Pancreas (tissue), 10 donors: Measurements from ENCODE around the gene GPX7. TPM values are rescaled to one million over a fixed set of nuclear protein-coding genes. Genes with fewer than 3 reads are reported as not detected.

Experiments used
- ATAC-seq, 4 donors: fragments of 200-7000 bp; cut with Tn5 transposase; one replicate each; pipeline versions ENCODE4 v1.8.0 to v1.9.1; 2020; ENCODE audit warnings: mild to moderate bottlenecking in 4 of 4, moderate library complexity in 4 of 4
- DNase-seq, 6 donors: peaks; one replicate each; pipeline ENCODE4 v3.0.0-alpha.2; 2020
- FAIRE-seq: peaks from 2 replicates; lab custom pipeline; 2012; peaks lifted over from hg19 to GRCh38; lab: Jason Lieb, UNC
- H3K27ac ChIP-seq, 4 donors: fragments of 200-600 bp; sonication (generic); 1 replicate in 3 of 4; 2 replicates in 1 of 4; pipeline versions ENCODE4 v1.5.0 to v1.8.0; 2020
- H3K27me3 ChIP-seq, 4 donors: fragments of 200-600 bp; one replicate each; pipeline ENCODE4 v1.8.0; 2021
- H3K36me3 ChIP-seq, 3 donors: fragments of 200-600 bp; sonication (generic) in 1 of 3; one replicate each; pipeline versions ENCODE4 v1.5.0 to v1.8.0; 2020 to 2021
- H3K4me1 ChIP-seq, 3 donors: fragments of 200-600 bp; one replicate each; pipeline ENCODE4 v1.8.0; 2021
- H3K4me3 ChIP-seq, 4 donors: fragments of 200-600 bp; sonication (generic) in 2 of 4; one replicate each; pipeline versions ENCODE4 v1.5.0 to v1.8.0; 2020 to 2021
- H3K9me3 ChIP-seq, 4 donors: fragments of 200-600 bp; one replicate each; pipeline ENCODE4 v1.8.0; 2021
- CTCF ChIP-seq, 4 donors: fragments of 200-600 bp; sonication (generic) in 3 of 4; IDR thresholded peaks; one replicate each; pipeline versions ENCODE4 v1.5.0 to v1.8.0; 2021; ENCODE audit warnings: antibody characterized with exemption in 4 of 4
- WGBS, 2 donors: extraction: QIAGEN DNeasy Blood & Tissue Kit; methylation state at CpG; one replicate each; pipeline ENCODE4 v1.1.7; 2013; 5-methylcytosine and 5-hydroxymethylcytosine counted together
- intact Hi-C, 3 donors: fragments of 100-400 bp; cut with DNase I; formaldehyde crosslinking; loops; one replicate each; pipeline versions ENCODE4 v1.11.1 to v1.14.2; 2022
- polyA plus RNA-seq, 2 donors: library from polyadenylated mRNA; stranded (reverse); fragments of 200-250 nt; gene quantifications; one replicate each; pipeline ENCODE4 v1.2.3, GENCODE V29; 2013
- total RNA-seq, 6 donors: library from RNA; stranded (reverse); fragmentation: NEBNext Ultra II Directional in 4 of 6; extraction: Animal tissue kit (Norgen Biotek cat#: 25700) in 4 of 6; gene quantifications; one replicate each; pipeline versions ENCODE4 v1.2.1 to v1.2.4, GENCODE V29; 2021 to 2023
- donor health status: healthy with polysubstance abuse.
- donor health status: DM: no; HTN: no; CAD: no; lungs with moderate emphysema.
- donor health status: DM: no; HTN: no; CAD: no.
- donor health status: control.
- donor health status: control.
- donor health status: Bipolar disorder and iron deficiency.
- donor health status: DM: yes; HTN: yes; CAD: no.
- donor health status: DM: no; HTN: no; CAD: no.
- donor health status: DM: no; HTN: no; CAD: no.
- donor health status: DM: yes; HTN: yes; CAD: no.

The GPX7 gene
- total RNA-seq, result 10 to 100 TPM in 1 of 6 donors, 1 to 10 TPM in 5; 3.4 to 14.6 (median 7.7) TPM
- 10 to 100 TPM in 1 of 2 donors, 1 to 10 TPM in 1; 8.8 to 11.2 TPM for polyA plus RNA-seq

GRCh38 chr1:52601991-52602855 lies at the start of gene GPX7:
TSS of gene GPX7 (plus strand) at chr1:52602371. CDS start at chr1:52602410, 39 bp downstream.
- peaks cover 5 to 15% (median 12%) of the 10 kb centered on the region in 3 donors for H3K4me1 ChIP-seq
- WGBS, 2 donors, result 2 to 3% methylated on average over 74 to 97 of the region's 97 CpGs
- FAIRE-seq (no peak), ATAC-seq (peak; percentile 70 to 80 (median 76)), DNase-seq (peak; percentile 35 to 81 (median 50))
- peak within 1 kb of the TSS; percentile 25 to 64 (median 46) for H3K27ac ChIP-seq
- intact Hi-C loops, result no loop called here
- peaks cover 0 to 5% (median 0%) of the 10 kb centered on the region in 3 donors for H3K36me3 ChIP-seq
- no peaks in the 10 kb centered on the region for H3K27me3 ChIP-seq
- H3K9me3 ChIP-seq, result no peaks in the 10 kb centered on the region
- TF ChIP-seq CTCF (IDR thresholded peaks at IDR 0.05), result no peak
- peak within 1 kb of the TSS; percentile 35 to 66 (median 47) for H3K4me3 ChIP-seq

DNA sequence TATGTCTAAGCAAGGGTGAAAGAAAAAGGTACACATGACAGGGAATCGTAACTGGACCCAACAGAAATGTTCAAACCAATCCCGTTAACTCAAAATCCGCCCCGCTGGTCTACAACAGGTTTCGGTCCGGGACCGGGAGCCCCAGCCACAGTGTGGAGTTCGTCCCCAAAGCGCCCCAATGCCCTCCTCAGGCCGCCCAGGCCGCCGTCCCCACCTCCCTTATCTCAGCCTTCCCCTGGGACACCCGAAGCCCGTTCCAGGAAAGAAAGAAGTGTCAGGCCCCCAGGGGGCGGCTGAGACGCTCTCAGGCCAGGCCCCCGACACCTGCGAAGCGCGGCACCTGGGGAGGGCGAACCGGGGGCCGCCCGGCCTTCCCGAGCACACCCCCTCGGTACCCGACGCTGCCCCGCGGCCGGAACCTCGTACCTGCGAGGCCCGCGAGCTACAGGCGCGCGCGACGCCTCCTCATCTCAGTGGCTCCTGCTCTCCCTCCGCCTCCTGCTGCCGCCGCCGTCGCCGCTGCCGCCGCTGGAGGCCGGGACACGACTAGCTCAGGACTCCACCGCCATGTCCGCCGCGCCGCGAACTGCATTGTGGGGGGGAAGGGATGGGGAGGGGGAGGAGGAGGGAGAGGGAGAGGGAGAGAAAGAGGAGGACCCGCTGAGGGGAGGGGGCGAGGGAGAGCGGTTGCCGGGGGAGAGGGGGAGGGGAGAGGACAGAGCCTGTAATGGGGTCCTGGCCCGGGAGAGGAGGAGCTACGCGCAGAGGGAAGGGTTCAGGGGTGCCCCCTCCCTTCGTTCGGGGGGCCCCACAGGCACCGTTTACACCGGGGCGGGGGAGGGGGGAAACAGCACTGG lies 49.4 kb upstream of the GPX7 start, which contains the start of gene TUT4:
TSS of gene TUT4 (minus strand) at position 588 of the 857 bp plus-strand sequence. CDS start 26,812 bp downstream, outside the sequence.
- Histone ChIP-seq H3K9me3 (no peaks in the 10 kb centered on the region), H3K27me3 (no peaks in the 10 kb centered on the region), H3K36me3 (no peaks in the 10 kb centered on the region), H3K4me3 (peak within 1 kb of the TSS; percentile 81 to 93 (median 86)), H3K27ac (peak within 1 kb of the TSS; percentile 78 to 91 (median 87)), H3K4me1 (peaks cover 13 to 17% (median 16%) of the 10 kb centered on the region in 3 donors)
- DNase-seq (peak; percentile 74 to 94 (median 84)), FAIRE-seq (no peak), ATAC-seq (peak; percentile 81 to 88 (median 86))
- 0 to 1% methylated on average over 62 to 68 of the region's 68 CpGs for WGBS, 2 donors
- no peak for TF ChIP-seq CTCF (IDR thresholded peaks at IDR 0.05)
- intact Hi-C loops, result no loop called here

DNA sequence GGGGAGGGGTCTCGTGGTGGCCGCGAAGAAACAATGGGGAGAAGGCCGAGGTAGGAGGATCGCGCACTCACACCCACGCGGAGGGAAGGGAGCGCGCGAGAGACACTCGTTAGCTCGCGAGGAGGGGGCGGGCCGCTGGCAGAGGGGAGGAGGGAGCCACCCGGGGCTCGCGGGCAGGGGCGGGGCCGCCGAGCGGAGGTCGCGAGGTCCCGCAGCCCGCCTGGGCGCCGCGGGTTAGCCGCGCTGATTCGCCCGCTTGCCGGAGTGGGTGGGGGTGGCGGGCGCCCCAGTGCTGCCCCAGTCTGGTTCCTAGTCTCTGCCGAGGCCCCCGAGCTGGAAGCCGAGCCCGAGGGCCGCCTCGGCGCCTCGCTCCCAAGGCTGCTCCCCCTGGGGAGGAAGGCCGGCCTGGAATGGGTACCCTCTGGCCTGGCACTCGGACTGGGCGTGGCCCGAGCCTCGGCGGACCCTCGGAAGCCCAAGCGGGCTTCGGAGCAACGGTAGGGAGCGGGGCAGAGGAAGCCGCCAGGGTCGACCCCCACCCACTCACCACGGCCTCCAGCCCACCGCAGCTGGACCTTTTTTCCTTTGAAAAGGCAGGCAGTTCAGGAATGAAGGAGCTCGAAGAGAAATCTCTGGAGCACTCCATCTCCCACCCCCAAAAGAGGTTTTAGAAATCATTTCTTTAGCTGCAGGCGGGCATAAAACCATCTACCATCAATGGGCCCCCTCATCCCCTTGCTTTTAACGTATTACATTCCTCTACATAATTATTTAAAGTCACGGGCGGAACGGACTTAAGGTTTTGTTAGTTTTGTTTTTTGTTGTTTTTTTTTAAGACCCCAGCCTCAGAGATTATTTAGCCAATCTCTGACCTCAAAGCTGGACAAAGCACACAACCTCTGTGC lies 48.6 kb upstream of the GPX7 start:
- ATAC-seq, result peak; percentile 79 to 92 (median 84)
- TF ChIP-seq CTCF (IDR thresholded peaks at IDR 0.05), result no peak
- Histone ChIP-seq H3K27ac (peak overlapping the region; percentile 78 to 91 (median 87)), H3K27me3 (no peaks in the 10 kb centered on the region), H3K4me1 (peaks cover 13 to 17% (median 16%) of the 10 kb centered on the region in 3 donors), H3K36me3 (no peaks in the 10 kb centered on the region), H3K4me3 (peak overlapping the region; percentile 81 to 93 (median 86)), H3K9me3 (no peaks in the 10 kb centered on the region)
- FAIRE-seq, result no peak
- 5 to 11% methylated on average over 29 to 66 of the region's 66 CpGs for WGBS, 2 donors
- intact Hi-C loops, result no loop called here
- DNase-seq, result peak; percentile 75 to 90 (median 84)

GRCh38 chr1:52554267-52554640 lies 47.9 kb upstream of the GPX7 start:
- no peaks in the 10 kb centered on the region for H3K9me3 ChIP-seq
- WGBS, 2 donors, result 85 to 89% methylated on average over 6 of the region's 6 CpGs
- no peaks in the 10 kb centered on the region for H3K36me3 ChIP-seq
- no peaks in the 10 kb centered on the region for H3K27me3 ChIP-seq
- H3K4me3 ChIP-seq, result peak overlapping the region in 1 of 4 donors; percentile 93
- peaks cover 13 to 17% (median 13%) of the 10 kb centered on the region in 3 donors for H3K4me1 ChIP-seq
- no peak overlapping the region for H3K27ac ChIP-seq
- no peak for DNase-seq
- intact Hi-C loops, result no loop called here
- no peak for ATAC-seq
- no peak for TF ChIP-seq CTCF (IDR thresholded peaks at IDR 0.05)
- no peak for FAIRE-seq
